Amygdala (tissue), 56 donors: ENCODE measurements around the gene LBR.
"Not testable (repeated sequence)": the region's sequence is repeated elsewhere in the genome, so short reads cannot be mapped to it uniquely, and the experiment has no call there.

ENCODE experiments used
- DNase-seq, 56 donors: peaks; one replicate each; lab custom pipeline; 2025; lab: John Stamatoyannopoulos, UW

LBR gene

GRCh38 chr1:225427235-225428067 is at the start of gene LBR:
TSS of gene LBR (minus strand) at chr1:225428038. CDS start at chr1:225424075, 3,963 bp downstream.
- DNase-seq: peak in 11 of 56 donors; percentile 33 to 71 (median 52)

GRCh38 chr1:225477296-225477911 is 49.6 kb upstream of the LBR start:
- DNase-seq: no peak

- DNase-seq: no peak
Measured at GRCh38 chr1:225476538-225476988, 48.7 kb upstream of the LBR start.

- DNase-seq: no peak
Measured at GRCh38 chr1:225476100-225476511, 48.3 kb upstream of the LBR start.

- DNase-seq: peak in 49 of 56 donors; percentile 15 to 82 (median 57)
Measured at GRCh38 chr1:225474986-225475820, 47.4 kb upstream of the LBR start.

- DNase-seq: no peak
Measured at GRCh38 chr1:225474439-225474985, 46.7 kb upstream of the LBR start.

- not testable (repeated sequence) for DNase-seq
Measured at GRCh38 chr1:225473676-225474438, 46.0 kb upstream of the LBR start.

- peak in 13 of 56 donors; percentile 21 to 62 (median 35) for DNase-seq
Measured at GRCh38 chr1:225473266-225473665, 45.4 kb upstream of the LBR start.

GRCh38 chr1:225471453-225472301 is 43.8 kb upstream of the LBR start:
- DNase-seq: no peak

GRCh38 chr1:225471109-225471452 is 43.2 kb upstream of the LBR start:
- no peak for DNase-seq

- DNase-seq: no peak
Measured at GRCh38 chr1:225470211-225471108, 42.6 kb upstream of the LBR start.

- DNase-seq: no peak
Measured at GRCh38 chr1:225469051-225469450, 41.2 kb upstream of the LBR start.

GRCh38 chr1:225468270-225469020 is 40.6 kb upstream of the LBR start:
- no peak for DNase-seq

- peak in 14 of 56 donors; percentile 6 to 50 (median 26) for DNase-seq
Measured at GRCh38 chr1:225467193-225468020, 39.6 kb upstream of the LBR start.

GRCh38 chr1:225466848-225467192 is 39.0 kb upstream of the LBR start:
- no peak for DNase-seq

GRCh38 chr1:225465793-225466517 is 38.1 kb upstream of the LBR start:
- DNase-seq: no peak
